ENCODE data around the gene DPY30. TPM values are rescaled to one million over a fixed set of nuclear protein-coding genes. Genes with fewer than 3 reads are reported as not detected.

The DPY30 gene
- total RNA-seq, 3 donors from 2014 or later = 44.8 to 64.2 (median 63.9) TPM

DNA sequence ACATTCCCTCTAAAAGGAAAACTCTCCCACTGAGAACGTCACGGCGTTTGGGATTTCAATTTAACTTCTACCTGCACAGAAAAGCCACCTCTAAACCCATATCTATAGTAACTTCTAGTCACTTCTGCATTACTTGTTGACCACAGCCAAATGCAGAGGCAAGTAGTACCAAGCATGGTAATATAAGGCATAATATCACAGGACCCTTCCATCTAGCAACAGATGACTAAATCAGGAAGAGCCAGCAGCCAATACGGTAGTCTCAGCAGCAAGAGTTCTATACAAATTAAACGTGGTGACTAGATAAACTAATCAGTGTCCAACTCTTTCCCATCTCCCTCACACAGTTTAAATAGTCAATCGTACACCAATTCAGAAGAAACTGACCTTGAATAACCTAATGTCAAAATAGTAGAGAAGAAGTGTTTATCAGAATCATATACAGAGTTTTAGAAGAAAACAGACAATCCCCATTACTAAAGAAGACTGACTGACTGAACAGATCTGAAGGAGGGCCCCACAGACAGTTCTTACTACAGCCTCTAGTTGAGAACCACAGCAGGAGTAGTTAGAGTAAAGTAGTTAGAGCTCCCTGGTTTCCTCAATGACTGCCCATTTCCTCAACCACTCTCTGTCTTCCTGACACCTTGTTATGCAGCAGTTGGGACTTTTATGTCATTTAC is 58.8 kb downstream of the DPY30 start:
- Histone ChIP-seq H3K27me3 (no peaks in the 10 kb centered on the region), H3K36me3 (no peaks in the 10 kb centered on the region), H3K27ac (no peak overlapping the region), H3K4me1 (no peaks in the 10 kb centered on the region), H3K4me3 (no peak overlapping the region), H3K9me3 (no peaks in the 10 kb centered on the region)
- TF ChIP-seq POLR2AphosphoS5 (IDR thresholded peaks at IDR 0.05) (no peak), CTCF (IDR thresholded peaks at IDR 0.05) (no peak), POLR2A (IDR thresholded peaks at IDR 0.05) (no peak)
- DNase-seq (ENCODE audit: low spot score in 2 of 2) = no peak
- intact Hi-C loops (cut with DNase I; ENCODE audit: low total_unique reads) = no loop called here

DNA sequence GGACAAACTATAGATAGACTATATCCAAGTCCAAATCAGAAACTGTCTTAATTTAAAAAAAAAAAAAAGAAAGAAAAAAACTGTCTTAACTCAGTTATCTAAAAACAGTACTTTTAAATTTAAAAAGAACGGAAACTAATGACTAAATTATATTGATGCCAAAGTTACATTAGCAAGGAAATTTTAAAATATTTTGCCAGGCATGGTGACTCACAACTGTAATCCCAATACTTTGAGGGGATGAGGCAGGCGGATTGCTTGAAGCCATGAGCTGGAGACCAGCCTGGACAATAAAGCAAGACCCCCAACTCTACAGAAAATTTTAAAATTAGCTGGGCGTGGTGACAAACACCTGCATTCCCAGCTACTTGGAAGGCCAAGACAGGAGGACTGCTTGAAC is 59.6 kb downstream of the DPY30 start:
- Histone ChIP-seq H3K9me3 (no peaks in the 10 kb centered on the region), H3K36me3 (no peaks in the 10 kb centered on the region), H3K4me3 (no peak overlapping the region), H3K27me3 (no peaks in the 10 kb centered on the region), H3K27ac (no peak overlapping the region), H3K4me1 (no peaks in the 10 kb centered on the region)
- intact Hi-C loops (cut with DNase I; ENCODE audit: low total_unique reads) = no loop called here
- no peak for TF ChIP-seq POLR2A (IDR thresholded peaks at IDR 0.05)
- TF ChIP-seq POLR2AphosphoS5 (IDR thresholded peaks at IDR 0.05) = no peak
- TF ChIP-seq CTCF (IDR thresholded peaks at IDR 0.05) = no peak
- DNase-seq (ENCODE audit: low spot score in 2 of 2) = no peak

DNA sequence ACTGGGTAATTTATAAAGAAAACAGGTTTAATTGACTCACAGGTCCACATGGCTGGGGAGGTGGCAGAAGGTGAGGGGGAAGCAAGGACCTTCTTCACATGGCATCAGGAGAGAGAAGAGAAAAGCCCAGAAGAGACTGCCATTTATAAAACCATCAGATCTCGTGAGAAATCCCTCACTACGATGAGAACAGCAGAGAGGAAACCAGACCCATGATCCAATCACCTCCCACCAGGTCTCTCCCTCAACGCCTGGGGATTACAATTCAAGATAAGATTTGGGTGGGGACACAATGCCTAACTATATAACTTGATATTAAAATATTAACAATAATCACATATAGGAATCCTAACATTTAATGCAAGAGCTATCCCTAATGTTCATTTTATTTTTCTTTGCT is 60.6 kb downstream of the DPY30 start:
- Histone ChIP-seq H3K4me3 (no peak overlapping the region), H3K27ac (no peak overlapping the region), H3K27me3 (no peaks in the 10 kb centered on the region), H3K36me3 (no peaks in the 10 kb centered on the region), H3K4me1 (no peaks in the 10 kb centered on the region), H3K9me3 (no peaks in the 10 kb centered on the region)
- TF ChIP-seq POLR2AphosphoS5 (IDR thresholded peaks at IDR 0.05) (no peak), POLR2A (IDR thresholded peaks at IDR 0.05) (no peak), CTCF (IDR thresholded peaks at IDR 0.05) (no peak)
- DNase-seq (ENCODE audit: low spot score in 2 of 2) = no peak
- intact Hi-C loops (cut with DNase I; ENCODE audit: low total_unique reads) = no loop called here

GRCh38 chr2:31978436-31978835 is 61.2 kb downstream of the DPY30 start:
- TF ChIP-seq POLR2A (IDR thresholded peaks at IDR 0.05) (no peak), POLR2AphosphoS5 (IDR thresholded peaks at IDR 0.05) (no peak), CTCF (IDR thresholded peaks at IDR 0.05) (no peak)
- no peak overlapping the region for H3K4me3 ChIP-seq
- no peaks in the 10 kb centered on the region for H3K4me1 ChIP-seq
- no peaks in the 10 kb centered on the region for H3K9me3 ChIP-seq
- H3K27ac ChIP-seq = no peak overlapping the region
- H3K27me3 ChIP-seq = no peaks in the 10 kb centered on the region
- no peak for DNase-seq (ENCODE audit: low spot score in 2 of 2)
- intact Hi-C loops (cut with DNase I; ENCODE audit: low total_unique reads) = no loop called here
- no peaks in the 10 kb centered on the region for H3K36me3 ChIP-seq

Other genes starting within 250 kb of the DPY30 start
- 10 to 100 TPM; 26.1 to 28.8 (median 26.1) TPM for gene MEMO1, start 28.8 kb downstream of the DPY30 start, total RNA-seq
- gene SPAST, start 23.8 kb upstream of the DPY30 start, total RNA-seq = 10 to 100 TPM; 16.3 to 30.9 (median 21.3) TPM
- 10 to 100 TPM; 19.0 to 31.2 (median 21.6) TPM for gene SLC30A6, start 126.1 kb upstream of the DPY30 start, total RNA-seq
- gene NLRC4, start 225.1 kb upstream of the DPY30 start, total RNA-seq = 1 to 10 TPM; 1.3 to 2.6 (median 1.8) TPM
- 10 to 100 TPM; 14.7 to 44.5 (median 16.8) TPM for gene YIPF4, start 238.1 kb upstream of the DPY30 start, total RNA-seq